Spleen (tissue), 11 donors: ENCODE measurements around the gene ABCC1. TPM values are rescaled to one million over a fixed set of nuclear protein-coding genes. Genes with fewer than 3 reads are reported as not detected.

Experiments used
- DNase-seq: peaks from one replicate; pipeline ENCODE4 v3.0.0-alpha.2; 2020
- H3K27ac ChIP-seq, 8 donors: fragments of 200-600 bp; sonication (generic) in 7 of 8; 1 replicate in 4 of 8; 2 replicates in 4 of 8; pipeline versions ENCODE4 v1.5.0 to v1.8.0; 2016 to 2021; ENCODE audit warnings: inconsistent platforms in 4 of 8, mild to moderate bottlenecking in 4 of 8, moderate library complexity in 1 of 8
- H3K27me3 ChIP-seq, 7 donors: fragments of 200-600 bp; sonication (generic) in 6 of 7; replicated peaks in 1 of 7; 1 replicate in 4 of 7; 2 replicates in 3 of 7; pipeline versions ENCODE4 v1.5.0 to v1.8.0; 2016 to 2021; ENCODE audit warnings: inconsistent platforms in 3 of 7, mild to moderate bottlenecking in 1 of 7
- H3K36me3 ChIP-seq, 6 donors: fragments of 200-600 bp; sonication (generic) in 5 of 6; 1 replicate in 4 of 6; 2 replicates in 2 of 6; pipeline versions ENCODE4 v1.5.0 to v1.8.0; 2016 to 2021; ENCODE audit warnings: inconsistent platforms in 2 of 6
- H3K4me1 ChIP-seq, 6 donors: fragments of 200-600 bp; sonication (generic) in 5 of 6; 1 replicate in 3 of 6; 2 replicates in 3 of 6; pipeline versions ENCODE4 v1.5.0 to v1.8.0; 2016 to 2021; ENCODE audit warnings: inconsistent platforms in 3 of 6
- H3K4me3 ChIP-seq, 8 donors: fragments of 200-600 bp; sonication (generic) in 7 of 8; 1 replicate in 4 of 8; 2 replicates in 4 of 8; pipeline versions ENCODE4 v1.5.0 to v1.8.0; 2016 to 2021; ENCODE audit warnings: inconsistent platforms in 4 of 8, mild to moderate bottlenecking in 4 of 8, moderate library complexity in 2 of 8
- H3K9me3 ChIP-seq, 8 donors: fragments of 200-600 bp; sonication (generic) in 7 of 8; 1 replicate in 4 of 8; 2 replicates in 4 of 8; pipeline versions ENCODE4 v1.5.0 to v1.8.0; 2016 to 2021; ENCODE audit warnings: inconsistent platforms in 4 of 8
- CTCF ChIP-seq, 11 experiments: fragments of 200-600 bp in 7 of 11; fragments of 450-650 bp in 4 of 11; sonication (generic) in 4 of 11; IDR thresholded peaks in 8 of 11; conservative IDR thresholded peaks in 3 of 11; 1 replicate in 7 of 11; 2 replicates in 4 of 11; pipeline versions ENCODE4 v1.4.0 to v1.8.0; 2016 to 2021; ENCODE audit warnings: antibody characterized with exemption in 11 of 11, inconsistent platforms in 4 of 11, mild to moderate bottlenecking in 1 of 11
- POLR2A ChIP-seq, 3 donors: fragments of 450-650 bp; IDR thresholded peaks; one replicate each; pipeline ENCODE4 v1.5.1; 2017; ENCODE audit warnings: antibody characterized with exemption in 3 of 3, mild to moderate bottlenecking in 1 of 3
- POLR2AphosphoS5 ChIP-seq, 3 donors: sonication (generic); formaldehyde crosslinking; IDR thresholded peaks; one replicate each; pipeline ENCODE4 v1.5.1; 2017; ENCODE audit warnings: antibody characterized with exemption in 3 of 3
- WGBS, 5 donors: extraction: QIAGEN DNeasy Blood & Tissue Kit in 3 of 5; methylation state at CpG; one replicate each; pipeline versions ENCODE4 v1.1.5 to v1.1.7; 2013 to 2018; 5-methylcytosine and 5-hydroxymethylcytosine counted together
- intact Hi-C: fragments of 100-400 bp; cut with DNase I; formaldehyde crosslinking; loops from one replicate; pipeline ENCODE4 v1.15.0; 2023; ENCODE audit warnings: low total_unique reads
- polyA plus RNA-seq, 3 donors: library from polyadenylated mRNA; stranded (reverse); fragments of 200-250 nt; gene quantifications; one replicate each; pipeline ENCODE4 v1.2.1, GENCODE V29; 2013
- total RNA-seq, 7 donors: library from RNA; depleted of rRNA in 3 of 7; stranded (reverse); fragments of >200 nt in 3 of 7; fragmentation: NEBNext Ultra II Directional in 4 of 7; extraction: Animal tissue kit (Norgen Biotek cat#: 25700) in 4 of 7; gene quantifications; one replicate each; pipeline versions ENCODE4 v1.1.0 to v1.2.1, GENCODE V29; 2016 to 2021
- donor health status: healthy with polysubstance abuse.
- donor health status: DM: no; HTN: no; CAD: no; lungs with moderate emphysema.
- donor health status: DM: no; HTN: no; CAD: no.
- donor health status: Bipolar disorder and iron deficiency.
- donor health status: healthy.
- donor health status: DM: no; HTN: no; CAD: no.
- donor health status: DM: yes; HTN: yes; CAD: no.

The ABCC1 gene
- total and polyA plus RNA-seq, 10 donors, result 7.8 to 65.7 (median 52.5) TPM

- no peak for DNase-seq
- intact Hi-C loops, result no loop called here
- Histone ChIP-seq H3K27me3 (no peaks in the 10 kb centered on the region), H3K9me3 (no peaks in the 10 kb centered on the region), H3K4me3 (no peak overlapping the region), H3K4me1 (peaks cover 0 to 31% (median 16%) of the 10 kb centered on the region in 6 donors), H3K27ac (no peak overlapping the region), H3K36me3 (peaks cover 3 to 97% (median 48%) of the 10 kb centered on the region in 6 donors)
- 94 to 96% (median 95%) methylated on average over 4 of the region's 4 CpGs for WGBS, 5 donors
- TF ChIP-seq POLR2AphosphoS5 (IDR thresholded peaks at IDR 0.05) (no peak), CTCF (IDR thresholded peaks at IDR 0.05 in 8 of 11, conservative IDR thresholded peaks at IDR 0.05 in 3 of 11) (no peak), POLR2A (IDR thresholded peaks at IDR 0.05) (no peak)
Measured at GRCh38 chr16:16018705-16019104, 69.3 kb downstream of the ABCC1 start.

GRCh38 chr16:16019488-16019887 is 70.1 kb downstream of the ABCC1 start:
- WGBS, 5 donors, result 89 to 93% (median 91%) methylated on average over 4 of the region's 4 CpGs
- intact Hi-C loops, result no loop called here

GRCh38 chr16:16020291-16020690 is 70.9 kb downstream of the ABCC1 start:
- Histone ChIP-seq H3K27me3 (no peaks in the 10 kb centered on the region), H3K4me3 (no peak overlapping the region), H3K4me1 (peaks cover 3 to 44% (median 21%) of the 10 kb centered on the region in 6 donors), H3K36me3 (peaks cover 3 to 90% (median 40%) of the 10 kb centered on the region in 6 donors), H3K27ac (no peak overlapping the region), H3K9me3 (no peaks in the 10 kb centered on the region)
- TF ChIP-seq POLR2A (IDR thresholded peaks at IDR 0.05), result no peak
- WGBS, 5 donors, result 93 to 100% (median 97%) methylated on average over 3 of the region's 3 CpGs
- intact Hi-C loops, result no loop called here
- no peak for DNase-seq

More at GRCh38 chr16:16019488-16019887, 70.1 kb downstream of the ABCC1 start:
- Histone ChIP-seq H3K27ac (no peak overlapping the region), H3K4me1 (peaks cover 0 to 36% (median 16%) of the 10 kb centered on the region in 6 donors), H3K36me3 (peaks cover 3 to 97% (median 44%) of the 10 kb centered on the region in 6 donors), H3K9me3 (no peaks in the 10 kb centered on the region), H3K4me3 (no peak overlapping the region), H3K27me3 (no peaks in the 10 kb centered on the region)
- no peak for DNase-seq
- no peak for TF ChIP-seq POLR2AphosphoS5 (IDR thresholded peaks at IDR 0.05)
- TF ChIP-seq POLR2A (IDR thresholded peaks at IDR 0.05), result no peak
- no peak for TF ChIP-seq CTCF (IDR thresholded peaks at IDR 0.05 in 8 of 11, conservative IDR thresholded peaks at IDR 0.05 in 3 of 11)

GRCh38 chr16:16021020-16021419 is 71.6 kb downstream of the ABCC1 start:
- peak overlapping the region in 1 of 8 donors; percentile 11 for H3K27ac ChIP-seq
- intact Hi-C loops, result no loop called here
- 25 to 49% (median 31%) methylated on average over 2 to 3 of the region's 3 CpGs for WGBS, 5 donors

More at GRCh38 chr16:16021020-16021419, 71.6 kb downstream of the ABCC1 start:
- TF ChIP-seq POLR2AphosphoS5 (IDR thresholded peaks at IDR 0.05) (no peak), POLR2A (IDR thresholded peaks at IDR 0.05) (no peak), CTCF (IDR thresholded peaks at IDR 0.05 in 8 of 11, conservative IDR thresholded peaks at IDR 0.05 in 3 of 11) (no peak)
- no peaks in the 10 kb centered on the region for H3K9me3 ChIP-seq
- peaks cover 3 to 82% (median 35%) of the 10 kb centered on the region in 6 donors for H3K36me3 ChIP-seq
- H3K4me3 ChIP-seq, result no peak overlapping the region
- DNase-seq, result no peak
- no peaks in the 10 kb centered on the region for H3K27me3 ChIP-seq
- peaks cover 3 to 51% (median 26%) of the 10 kb centered on the region in 6 donors for H3K4me1 ChIP-seq
